GM12878 (cell line): ENCODE data around the gene ABHD6. TPM values are rescaled to one million over a fixed set of nuclear protein-coding genes. Genes with fewer than 3 reads are reported as not detected.
"Not testable (repeated sequence)": the region's sequence is repeated elsewhere in the genome, so short reads cannot be mapped to it uniquely, and the experiment has no call there.

Source experiments
- ATAC-seq: fragments of 200-7000 bp; cut with Tn5 transposase; 3 replicates; pipeline ENCODE4 v1.9.1; 2020; ENCODE audit warnings: mild to moderate bottlenecking, moderate library complexity
- BruUV-seq: library from RNA; stranded (reverse); fragments of 400-500 nt; replicated peaks from 2 replicates; lab custom pipeline; 2021; lab: Mats Ljungman, UMichigan
- CTCF ChIA-PET: fragments of 300-600 bp; sonication (Branson Sonifier 250); formaldehyde crosslinking; extraction: SDS; loops from one replicate; lab custom pipeline; 2021; ENCODE audit warnings: inconsistent platforms; lab: Yijun Ruan, JAX
- POLR2A ChIA-PET: fragments of 350-600 bp; formaldehyde crosslinking; extraction: SDS; loops from one replicate; lab custom pipeline; 2021; ENCODE audit warnings: inconsistent platforms; lab: Charles Lee
- RAD21 ChIA-PET: fragments of 300-600 bp; sonication (Branson Sonifier 250); formaldehyde crosslinking; loops from one replicate; lab custom pipeline; 2023; ENCODE audit warnings: antibody characterized with exemption; ENCODE audit not compliant: unreplicated experiment; lab: Charles Lee
- SMC1A ChIA-PET: fragments of 300-600 bp; sonication (Branson Sonifier 250); formaldehyde crosslinking; loops from one replicate; lab custom pipeline; 2023; ENCODE audit not compliant: unreplicated experiment, uncharacterized antibody; lab: Charles Lee
- DNase-seq: peaks from one replicate; pipeline ENCODE4 v3.0.0-alpha.2; 2011; ENCODE audit warnings: low read depth, low spot score
- FAIRE-seq: peaks from 3 replicates; lab custom pipeline; 2011; peaks lifted over from hg19 to GRCh38; lab: Jason Lieb, UNC
- H2AFZ ChIP-seq: 2 replicates; pipeline ENCODE4 v1.6.0; 2011; ENCODE audit warnings: low read depth, low read length, control low read depth; ENCODE audit not compliant: control insufficient read depth
- H3K27ac ChIP-seq: 2 replicates; pipeline ENCODE4 v1.5.1; 2011; ENCODE audit warnings: control low read depth; ENCODE audit not compliant: control insufficient read depth, insufficient read depth
- H3K27me3 ChIP-seq, 2 experiments: replicated peaks in 1 of 2; 2 replicates each; pipeline versions ENCODE4 v1.6.0 to v1.6.1; 2011; ENCODE audit warnings: low read length in 1 of 2; ENCODE audit not compliant: control insufficient read depth in 2 of 2, insufficient read depth in 2 of 2
- H3K36me3 ChIP-seq, 2 experiments: 2 replicates each; pipeline ENCODE4 v1.5.1; 2011; ENCODE audit warnings: low read length in 1 of 2; ENCODE audit not compliant: control insufficient read depth in 2 of 2, insufficient read depth in 2 of 2
- H3K4me1 ChIP-seq: 2 replicates; pipeline ENCODE4 v1.6.1; 2011; ENCODE audit warnings: mild to moderate bottlenecking, low read length, moderate library complexity, mixed read lengths; ENCODE audit not compliant: control insufficient read depth, insufficient read depth
- H3K4me2 ChIP-seq: 2 replicates; pipeline ENCODE4 v1.6.0; 2011; ENCODE audit warnings: control low read depth; ENCODE audit not compliant: control insufficient read depth, insufficient read depth
- H3K4me3 ChIP-seq: fragments of 200-600 bp; sonication (generic); 2 replicates; pipeline ENCODE4 v1.5.1; 2016
- H3K79me2 ChIP-seq: 2 replicates; pipeline ENCODE4 v1.6.0; 2011; ENCODE audit warnings: low read length; ENCODE audit not compliant: control insufficient read depth, insufficient read depth
- H3K9ac ChIP-seq: 2 replicates; pipeline ENCODE4 v1.8.0; 2011; ENCODE audit warnings: low read length, control low read depth, mixed read lengths; ENCODE audit not compliant: control insufficient read depth, insufficient read depth
- H3K9me3 ChIP-seq: replicated peaks from 3 replicates; pipeline ENCODE4 v1.5.1; 2011; ENCODE audit warnings: mild to moderate bottlenecking, low read length; ENCODE audit not compliant: control insufficient read depth, insufficient read depth
- H4K20me1 ChIP-seq: 2 replicates; pipeline ENCODE4 v1.6.0; 2011; ENCODE audit not compliant: control insufficient read depth, insufficient read depth
- BACH1 ChIP-seq: fragments of 450-650 bp; IDR thresholded peaks from 2 replicates; pipeline ENCODE4 v1.6.1; 2017; ENCODE audit warnings: mild to moderate bottlenecking, borderline replicate concordance
- LARP7 ChIP-seq: fragments of 450-650 bp; IDR thresholded peaks from 2 replicates; pipeline ENCODE4 v1.6.1; 2017; ENCODE audit warnings: mild to moderate bottlenecking
- NFIC ChIP-seq: IDR thresholded peaks from 2 replicates; pipeline ENCODE4 v1.6.1; 2012; ENCODE audit warnings: low read depth, mild to moderate bottlenecking, inconsistent platforms, low read length, moderate library complexity
- RAD51 ChIP-seq: fragments of 450-650 bp; IDR thresholded peaks from 2 replicates; pipeline ENCODE4 v1.6.1; 2016; ENCODE audit warnings: moderate library complexity, mild to moderate bottlenecking, inconsistent platforms
- SUPT20H ChIP-seq: IDR thresholded peaks from 2 replicates; pipeline ENCODE4 v1.6.1; 2011; ENCODE audit warnings: low read depth, mild to moderate bottlenecking, low read length, moderate library complexity, borderline replicate concordance; ENCODE audit not compliant: control insufficient read depth
- WGBS: methylation state at CpG from one replicate; pipeline ENCODE4 v1.1.6; 2016; ENCODE audit warnings: low lambda C conversion rate; ENCODE audit not compliant: insufficient replicate concordance, insufficient coverage; ENCODE audit errors: missing lambda C conversion rate; 5-methylcytosine and 5-hydroxymethylcytosine counted together
- in situ Hi-C: fragments of 300-500 bp; cut with MboI; formaldehyde crosslinking; loops from 9 replicates; pipeline ENCODE4 v1.14.3; 2018; ENCODE audit warnings: mixed read lengths
- intact Hi-C: fragments of 100-400 bp; cut with micrococcal nuclease; formaldehyde crosslinking; loops from one replicate; pipeline ENCODE4 v1.14.2; 2022; ENCODE audit not compliant: unreplicated experiment
- polyA plus RNA-seq, 11 experiments: library from polyadenylated mRNA; depleted of rRNA in 4 of 11; unstranded in 6 of 11; stranded (reverse) in 5 of 11; fragments of >200 nt; fragmentation: Nextera tagmentation in 4 of 11; fragmentation: Illumina TruSeq in 1 of 11; extraction: Ambion mirVana in 4 of 11; extraction: Trizol in 1 of 11; gene quantifications; 1 replicate in 1 of 11; 2 replicates in 10 of 11; pipeline versions ENCODE4 v1.2.1 to v1.2.3, GENCODE V29; 2011 to 2016; ENCODE audit warnings: inconsistent platforms in 2 of 11, missing spikeins in 2 of 11, low read depth in 1 of 11
- total RNA-seq, 4 experiments: library from RNA; depleted of rRNA in 3 of 4; stranded (reverse); fragments of >200 nt in 3 of 4; fragmentation: Illumina TruSeq in 1 of 4; extraction: Trizol in 1 of 4; gene quantifications; 2 replicates each; pipeline versions ENCODE4 v1.2.1 to v1.2.3, GENCODE V29; 2013 to 2021
- TF ChIP-seq, protein P1 (sequence below): fragments of 450-650 bp; IDR thresholded peaks from 2 replicates; pipeline ENCODE4 v1.6.1; 2017; ENCODE audit warnings: mild to moderate bottlenecking

The ABHD6 gene
- total and polyA plus RNA-seq, 10 of the 15 experiments (the other 5 are each of a cell fraction or from before 2014, with no cell fraction given), result 1.4 to 33.2 (median 3.2) TPM

DNA sequence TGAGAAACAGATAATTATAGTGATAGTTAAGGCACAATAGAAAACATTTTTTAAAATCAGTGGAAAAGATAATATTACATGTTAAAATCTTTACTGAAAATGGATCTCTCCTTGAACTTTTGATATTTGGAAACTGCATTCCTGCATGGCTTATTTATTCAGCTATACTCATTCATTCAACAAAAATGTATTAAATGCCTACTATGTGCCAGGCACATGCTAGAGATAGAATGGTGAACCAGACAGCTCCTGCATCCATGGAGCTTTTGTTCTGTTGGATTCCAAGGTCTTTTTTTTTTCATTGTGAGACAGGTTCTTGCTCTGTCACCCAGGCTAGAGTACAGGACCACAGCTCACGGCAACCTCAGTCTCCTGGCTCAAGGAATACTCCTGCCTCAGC lies 99.6 kb downstream of the ABHD6 start (continued):
- TF ChIP-seq, protein P1, sequence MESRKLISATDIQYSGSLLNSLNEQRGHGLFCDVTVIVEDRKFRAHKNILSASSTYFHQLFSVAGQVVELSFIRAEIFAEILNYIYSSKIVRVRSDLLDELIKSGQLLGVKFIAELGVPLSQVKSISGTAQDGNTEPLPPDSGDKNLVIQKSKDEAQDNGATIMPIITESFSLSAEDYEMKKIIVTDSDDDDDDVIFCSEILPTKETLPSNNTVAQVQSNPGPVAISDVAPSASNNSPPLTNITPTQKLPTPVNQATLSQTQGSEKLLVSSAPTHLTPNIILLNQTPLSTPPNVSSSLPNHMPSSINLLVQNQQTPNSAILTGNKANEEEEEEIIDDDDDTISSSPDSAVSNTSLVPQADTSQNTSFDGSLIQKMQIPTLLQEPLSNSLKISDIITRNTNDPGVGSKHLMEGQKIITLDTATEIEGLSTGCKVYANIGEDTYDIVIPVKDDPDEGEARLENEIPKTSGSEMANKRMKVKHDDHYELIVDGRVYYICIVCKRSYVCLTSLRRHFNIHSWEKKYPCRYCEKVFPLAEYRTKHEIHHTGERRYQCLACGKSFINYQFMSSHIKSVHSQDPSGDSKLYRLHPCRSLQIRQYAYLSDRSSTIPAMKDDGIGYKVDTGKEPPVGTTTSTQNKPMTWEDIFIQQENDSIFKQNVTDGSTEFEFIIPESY, result no peak
- TF ChIP-seq NFIC, result no peak
- no peak for TF ChIP-seq SUPT20H
- no peak for TF ChIP-seq BACH1
- TF ChIP-seq LARP7, result no peak
- TF ChIP-seq RAD51, result no peak

DNA sequence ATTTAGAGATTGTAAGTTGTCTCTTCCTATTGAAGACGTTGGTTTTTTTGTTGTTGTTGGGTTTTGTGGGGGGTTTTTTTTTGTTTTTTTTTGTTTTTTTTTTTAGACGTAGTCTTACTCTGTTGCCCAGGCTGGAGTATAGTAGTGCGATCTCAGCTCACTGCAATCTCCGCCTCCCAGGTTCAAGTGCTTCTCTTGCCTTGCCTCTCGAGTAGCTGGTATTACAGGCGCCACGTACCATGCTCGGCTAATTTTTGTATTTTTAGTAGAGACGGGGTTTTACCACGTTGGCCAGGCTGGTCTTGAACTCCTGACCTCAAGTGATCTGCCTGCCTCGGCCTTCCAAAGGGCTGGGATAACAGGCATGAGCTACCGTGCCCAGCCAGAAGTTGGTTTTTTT lies 101.6 kb downstream of the ABHD6 start:
- in situ Hi-C loops, H3K9ac ChIP-seq, H4K20me1 ChIP-seq, H3K27ac ChIP-seq, DNase-seq, H3K36me3 ChIP-seq, BruUV-seq, H3K79me2 ChIP-seq, FAIRE-seq, intact Hi-C loops, H3K9me3 ChIP-seq, H3K27me3 ChIP-seq, H3K4me2 ChIP-seq, H2AFZ ChIP-seq, ATAC-seq, H3K4me3 ChIP-seq: not testable (repeated sequence)
- 22% methylated on average over 12 of the region's 12 CpGs for WGBS
- H3K4me1 ChIP-seq, result peaks cover 10% of the 10 kb centered on the region; the same call in 1 of the 2 replicates
- ChIA-PET SMC1A (interaction anchor here (1.2 to 13.1 kb wide), 5 partner anchors 11 to 95 kb away, joined by 4 to 324 read pairs (median 10); partner anchors contain the start of gene PDHB), POLR2A (interaction anchor here (0.6 to 12.4 kb wide), 4 partner anchors 13 to 292 kb away, joined by 3 to 221 read pairs (median 4); partner anchors contain the start of gene KCTD6), RAD21 (interaction anchor here (0.7 to 7.5 kb wide), 3 partner anchors 9 to 17 kb away, joined by 3 to 149 read pairs (median 3); no protein-coding TSS in a partner anchor), CTCF (interaction anchor here (1.2 to 8.9 kb wide), 3 partner anchors 13 to 151 kb away, joined by 4 to 204 read pairs (median 7); partner anchors contain the start of genes HTD2 and RPP14)
